ENCODE data around the gene CFAP43.

CFAP43 gene

DNA sequence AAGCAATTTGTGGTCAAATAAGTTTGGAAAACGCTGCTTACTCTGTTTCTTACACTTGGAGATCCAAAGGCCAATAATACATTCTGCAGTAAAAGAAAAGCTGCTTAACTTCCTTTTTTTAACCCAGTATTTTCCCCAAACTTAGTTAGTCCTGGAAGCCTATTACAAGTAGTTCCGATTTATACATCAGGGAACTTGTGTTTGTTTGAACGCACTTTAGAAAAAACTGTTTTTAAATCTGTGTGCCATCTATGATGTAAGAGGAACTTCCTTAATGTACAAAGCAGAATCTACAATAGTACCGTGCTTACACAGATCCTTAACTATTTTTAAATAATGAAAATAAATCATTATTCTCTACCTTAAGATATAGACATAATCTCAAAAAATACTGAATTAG is 87.2 kb downstream of the CFAP43 start:
- H3K4me2 ChIP-seq = no peak overlapping the region
- TF ChIP-seq Cebpa-rat (IDR thresholded peaks at IDR 0.05) = no peak
- H3K36me3 ChIP-seq = no peaks in the 10 kb centered on the region
- no peak overlapping the region for H3K9ac ChIP-seq
- no peak overlapping the region for H3K27ac ChIP-seq
- no peaks in the 10 kb centered on the region for H3K9me3 ChIP-seq
- no peaks in the 10 kb centered on the region for H4K20me1 ChIP-seq
- H3K4me3 ChIP-seq = no peak overlapping the region
- H3K27me3 ChIP-seq = no peaks in the 10 kb centered on the region
- H3K4me1 ChIP-seq = no peaks in the 10 kb centered on the region

DNA sequence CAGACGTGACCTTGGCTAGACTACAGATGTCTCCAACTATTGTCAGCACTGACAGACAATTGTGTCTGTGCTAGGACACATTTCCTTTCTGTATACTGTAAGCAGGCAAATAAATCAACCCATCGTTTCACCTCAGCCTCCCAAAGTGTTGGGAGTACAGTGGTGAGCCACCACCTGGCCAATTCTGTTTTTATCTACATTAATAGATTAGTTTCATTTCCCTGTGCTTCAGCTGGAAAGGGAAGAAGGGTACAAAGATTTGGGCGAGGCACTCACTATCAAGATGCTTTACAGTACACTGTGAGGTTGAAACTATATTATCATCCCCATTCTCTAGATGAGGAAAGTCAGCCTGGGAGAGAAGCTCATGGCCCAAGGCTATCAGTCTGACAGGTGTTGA is 88.3 kb downstream of the CFAP43 start:
- Histone ChIP-seq H4K20me1 (no peaks in the 10 kb centered on the region), H3K4me2 (no peak overlapping the region), H3K9me3 (no peaks in the 10 kb centered on the region), H3K4me3 (no peak overlapping the region), H3K9ac (no peak overlapping the region), H3K36me3 (no peaks in the 10 kb centered on the region), H3K27me3 (no peaks in the 10 kb centered on the region), H3K4me1 (no peaks in the 10 kb centered on the region), H3K27ac (no peak overlapping the region)
- TF ChIP-seq Cebpa-rat (IDR thresholded peaks at IDR 0.05) = no peak

DNA sequence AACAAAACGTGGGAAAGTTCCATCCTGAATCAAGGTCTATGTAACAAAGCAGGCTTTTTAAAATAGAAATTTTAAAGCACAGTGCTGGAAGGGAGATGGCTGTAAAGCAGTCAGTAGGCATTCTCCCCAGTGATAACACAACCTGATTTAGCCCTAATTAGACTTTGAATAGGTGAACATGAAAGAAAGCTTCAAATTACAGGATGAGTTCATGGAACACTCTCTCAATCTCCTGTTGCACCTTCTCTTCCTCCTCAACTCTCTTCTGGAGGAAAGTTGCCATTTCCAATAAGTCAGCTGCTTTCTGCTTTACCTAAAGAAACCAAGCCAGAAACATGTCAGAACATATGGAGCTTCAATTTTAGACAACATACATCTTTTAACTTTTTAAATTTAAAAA is 90.1 kb downstream of the CFAP43 start:
- Histone ChIP-seq H4K20me1 (no peaks in the 10 kb centered on the region), H3K27me3 (no peaks in the 10 kb centered on the region), H3K36me3 (no peaks in the 10 kb centered on the region), H3K9ac (no peak overlapping the region), H3K27ac (no peak overlapping the region), H3K4me3 (no peak overlapping the region), H3K4me2 (no peak overlapping the region), H3K4me1 (no peaks in the 10 kb centered on the region), H3K9me3 (no peaks in the 10 kb centered on the region)
- no peak for TF ChIP-seq Cebpa-rat (IDR thresholded peaks at IDR 0.05)

DNA sequence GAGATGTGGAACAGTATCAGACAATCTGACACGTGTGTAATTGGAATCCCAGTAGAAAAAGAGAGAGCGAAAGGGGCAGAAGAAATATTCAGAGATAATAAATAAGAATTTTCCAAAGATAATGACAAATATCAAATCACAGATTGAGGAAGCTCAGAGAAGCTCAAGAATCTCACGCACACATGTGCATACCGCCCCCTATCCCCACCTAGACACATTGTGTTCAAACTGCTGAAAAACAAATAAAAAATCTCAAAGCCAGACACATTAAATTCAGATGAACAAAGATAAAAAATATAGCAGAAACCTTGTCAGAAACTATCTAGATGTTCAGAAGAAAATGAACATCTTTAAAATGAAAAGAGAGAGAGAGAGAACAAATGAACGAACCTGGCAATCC is 92.9 kb downstream of the CFAP43 start:
- Histone ChIP-seq H3K4me1 (no peaks in the 10 kb centered on the region), H4K20me1 (no peaks in the 10 kb centered on the region), H3K4me2 (no peak overlapping the region), H3K27me3 (no peaks in the 10 kb centered on the region), H3K4me3 (no peak overlapping the region), H3K36me3 (no peaks in the 10 kb centered on the region), H3K9ac (no peak overlapping the region), H3K27ac (no peak overlapping the region), H3K9me3 (no peaks in the 10 kb centered on the region)
- no peak for TF ChIP-seq Cebpa-rat (IDR thresholded peaks at IDR 0.05)

DNA sequence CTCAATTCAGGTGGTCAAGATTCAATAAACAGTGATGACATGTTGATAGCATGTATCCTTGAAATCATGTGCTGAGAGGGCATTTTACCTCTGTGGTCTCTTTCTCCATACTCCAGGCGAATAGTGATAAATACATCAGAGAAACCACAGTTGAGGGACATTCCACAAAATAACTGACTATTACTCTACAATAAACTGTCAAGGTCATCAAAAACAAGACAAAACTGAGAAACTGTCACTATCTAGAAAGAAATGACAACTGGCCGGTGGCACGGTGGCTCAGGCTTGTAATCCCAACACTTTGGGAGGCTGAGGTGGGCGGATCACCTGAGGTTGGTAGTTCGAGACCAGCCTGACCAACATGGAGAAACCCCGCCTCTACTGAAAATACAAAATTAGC is 94.0 kb downstream of the CFAP43 start:
- H3K4me1 ChIP-seq = no peaks in the 10 kb centered on the region
- no peak overlapping the region for H3K27ac ChIP-seq
- no peaks in the 10 kb centered on the region for H3K36me3 ChIP-seq
- no peak overlapping the region for H3K4me2 ChIP-seq
- no peak overlapping the region for H3K4me3 ChIP-seq
- no peaks in the 10 kb centered on the region for H3K27me3 ChIP-seq
- no peak for TF ChIP-seq Cebpa-rat (IDR thresholded peaks at IDR 0.05)
- no peaks in the 10 kb centered on the region for H3K9me3 ChIP-seq
- no peaks in the 10 kb centered on the region for H4K20me1 ChIP-seq
- H3K9ac ChIP-seq = no peak overlapping the region

DNA sequence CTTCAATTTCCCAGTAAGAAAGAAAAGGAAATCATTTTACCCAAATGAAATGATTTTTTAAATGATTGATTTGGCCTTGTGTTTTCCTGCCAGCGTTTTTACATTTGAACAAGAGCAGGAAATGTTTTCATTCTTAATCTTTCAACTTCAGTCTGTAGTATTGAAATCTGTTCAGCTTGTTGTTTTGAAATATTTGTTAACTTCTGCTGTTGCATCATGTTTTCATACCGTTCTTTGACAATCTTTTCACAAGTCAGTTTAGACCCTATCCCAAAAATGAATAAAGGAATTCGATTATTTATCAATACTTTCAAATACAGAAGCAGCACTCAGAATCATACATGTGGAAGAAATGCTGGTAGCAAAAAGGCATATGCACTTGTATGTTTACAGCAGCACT is 102.1 kb downstream of the CFAP43 start:
- no peak overlapping the region for H3K9ac ChIP-seq
- no peak for TF ChIP-seq Cebpa-rat (IDR thresholded peaks at IDR 0.05)
- H3K27me3 ChIP-seq = no peaks in the 10 kb centered on the region
- H3K36me3 ChIP-seq = peaks cover 10% of the 10 kb centered on the region
- no peaks in the 10 kb centered on the region for H4K20me1 ChIP-seq
- no peaks in the 10 kb centered on the region for H3K4me1 ChIP-seq
- no peak overlapping the region for H3K4me2 ChIP-seq
- H3K9me3 ChIP-seq = no peaks in the 10 kb centered on the region
- H3K27ac ChIP-seq = no peak overlapping the region
- no peak overlapping the region for H3K4me3 ChIP-seq

DNA sequence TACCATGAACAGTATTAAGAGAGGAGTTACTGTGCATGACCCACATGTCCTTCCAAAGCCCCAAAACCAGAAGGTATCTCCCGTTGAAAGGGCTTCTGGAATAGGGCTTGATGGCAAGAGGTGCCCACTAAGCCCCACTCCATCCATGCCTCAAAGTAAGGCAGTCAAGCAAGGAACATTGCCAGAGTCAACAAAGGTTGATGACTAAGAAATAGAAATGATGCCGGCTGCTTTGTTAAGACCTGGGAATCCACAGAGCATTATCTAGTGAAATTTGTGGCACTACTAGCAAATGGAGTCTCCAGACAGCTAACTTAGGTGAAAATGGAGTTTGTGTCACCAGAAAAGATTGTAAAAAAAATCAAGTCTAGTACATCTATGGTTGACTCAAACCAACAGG is 104.0 kb downstream of the CFAP43 start:
- H3K27me3 ChIP-seq = no peaks in the 10 kb centered on the region
- no peak for TF ChIP-seq Cebpa-rat (IDR thresholded peaks at IDR 0.05)
- H4K20me1 ChIP-seq = no peaks in the 10 kb centered on the region
- no peak overlapping the region for H3K4me2 ChIP-seq
- no peak overlapping the region for H3K9ac ChIP-seq
- H3K36me3 ChIP-seq = peaks cover 14% of the 10 kb centered on the region
- H3K4me3 ChIP-seq = no peak overlapping the region
- H3K4me1 ChIP-seq = peaks cover 10% of the 10 kb centered on the region
- no peaks in the 10 kb centered on the region for H3K9me3 ChIP-seq
- H3K27ac ChIP-seq = no peak overlapping the region

DNA sequence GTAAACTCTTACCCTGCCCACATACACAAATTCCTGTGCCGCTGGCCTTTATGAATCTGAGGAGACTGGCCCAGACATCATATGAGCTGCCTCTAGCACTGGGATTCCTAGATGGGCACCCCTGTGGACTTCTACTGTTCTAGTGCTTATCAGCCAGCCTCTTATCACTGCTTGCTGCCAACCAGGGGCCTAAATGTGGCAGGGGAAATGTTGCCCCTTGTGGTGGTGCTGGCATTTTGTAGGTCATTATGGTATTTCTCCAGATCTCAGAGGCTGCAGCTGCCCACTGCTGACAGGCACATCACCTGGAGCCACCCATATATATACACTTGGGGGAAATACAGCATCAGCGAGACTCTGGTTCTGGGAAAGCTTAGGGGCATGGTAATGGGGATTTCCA is 104.8 kb downstream of the CFAP43 start:
- TF ChIP-seq Cebpa-rat (IDR thresholded peaks at IDR 0.05) = no peak
- Histone ChIP-seq H3K27me3 (no peaks in the 10 kb centered on the region), H3K27ac (no peak overlapping the region), H3K36me3 (peaks cover 14% of the 10 kb centered on the region), H3K4me2 (no peak overlapping the region), H3K9ac (no peak overlapping the region), H4K20me1 (no peaks in the 10 kb centered on the region), H3K4me3 (no peak overlapping the region), H3K4me1 (peaks cover 18% of the 10 kb centered on the region), H3K9me3 (no peaks in the 10 kb centered on the region)

DNA sequence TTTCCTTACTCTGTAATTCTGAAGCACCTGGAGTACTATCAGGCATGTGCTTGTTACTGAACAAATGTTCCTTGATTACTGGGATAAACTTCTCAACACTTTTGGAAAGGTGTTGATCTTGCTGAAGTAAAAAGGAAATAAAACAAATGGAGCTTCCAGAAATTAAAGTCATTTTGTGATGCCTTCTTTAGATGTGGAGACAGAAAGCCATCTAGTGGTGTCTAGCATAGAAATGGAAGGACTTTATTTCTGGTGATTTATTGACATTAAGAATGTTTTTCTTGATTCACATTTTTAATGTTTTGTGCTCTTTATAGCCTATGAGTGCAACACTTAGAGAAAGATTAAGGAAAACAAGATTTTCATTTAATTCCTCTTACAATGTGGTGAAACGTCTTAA is 108.8 kb downstream of the CFAP43 start:
- peaks cover 26% of the 10 kb centered on the region for H3K4me1 ChIP-seq
- H3K4me2 ChIP-seq = peak overlapping the region; percentile 85
- no peak for TF ChIP-seq Cebpa-rat (IDR thresholded peaks at IDR 0.05)
- no peak overlapping the region for H3K9ac ChIP-seq
- H4K20me1 ChIP-seq = no peaks in the 10 kb centered on the region
- H3K36me3 ChIP-seq = peaks cover 14% of the 10 kb centered on the region
- no peaks in the 10 kb centered on the region for H3K27me3 ChIP-seq
- H3K27ac ChIP-seq = no peak overlapping the region
- no peaks in the 10 kb centered on the region for H3K9me3 ChIP-seq
- H3K4me3 ChIP-seq = no peak overlapping the region

DNA sequence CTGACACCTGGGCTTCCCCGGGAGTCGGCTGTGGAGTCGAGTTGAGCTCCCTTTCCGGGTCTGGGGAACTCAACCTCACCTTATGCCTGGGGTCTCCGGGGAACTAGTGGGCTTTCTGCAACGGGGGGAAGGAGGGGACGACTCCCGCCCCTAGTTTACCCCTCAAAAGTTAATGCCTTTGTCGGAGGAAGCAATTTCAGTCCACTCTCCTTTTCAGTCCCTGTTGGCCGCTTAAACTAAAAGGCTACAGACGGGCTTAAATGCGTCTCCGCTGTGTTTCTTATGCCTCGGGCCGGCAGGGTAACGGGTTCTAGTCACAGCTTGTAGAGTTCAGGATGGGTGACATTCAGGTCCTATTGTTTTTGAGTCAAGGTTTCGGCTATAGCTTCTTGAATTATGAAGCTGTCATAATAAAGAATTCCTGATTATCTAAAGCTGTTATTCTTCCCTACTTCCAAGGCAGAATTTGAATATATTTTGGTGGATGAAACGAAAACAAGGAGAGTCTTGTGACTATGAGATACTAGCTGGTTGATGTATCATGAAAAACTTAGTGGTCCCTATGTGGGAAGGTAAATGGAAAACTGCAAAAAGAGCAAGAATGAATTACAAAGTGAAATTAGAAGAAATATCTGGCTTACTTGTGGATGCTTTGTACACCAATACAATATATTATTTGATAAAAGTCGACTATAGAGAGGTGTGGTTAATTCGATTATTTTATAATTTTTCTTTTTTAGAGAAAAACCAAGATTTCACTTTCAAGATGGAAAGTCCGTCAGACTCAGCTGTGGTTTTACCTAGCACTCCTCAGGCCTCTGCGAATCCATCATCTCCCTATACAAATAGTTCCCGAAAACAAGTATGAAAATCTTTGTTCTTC is 109.7 kb downstream of the CFAP43 start:
- TF ChIP-seq Cebpa-rat (IDR thresholded peaks at IDR 0.05) = no peak
- H3K36me3 ChIP-seq = peaks cover 14% of the 10 kb centered on the region

More for the DNA sequence above, 109.7 kb downstream of the CFAP43 start:
- Histone ChIP-seq H3K27ac (peak overlapping the region; percentile 90), H4K20me1 (no peaks in the 10 kb centered on the region), H3K9ac (peak overlapping the region; percentile 90), H3K9me3 (no peaks in the 10 kb centered on the region), H3K4me3 (peak overlapping the region; percentile 89), H3K4me2 (peak overlapping the region; percentile 85), H3K27me3 (no peaks in the 10 kb centered on the region), H3K4me1 (peaks cover 26% of the 10 kb centered on the region)
